Stimulated activated CD8-positive, alpha-beta memory T cell treated with anti-CD3 and anti-CD28 coated beads, Interleukin-15, amount 100 ng/mL, for 1 hour (primary cell): Measurements from ENCODE around the gene HERC5.
"Not testable (repeated sequence)": the region's sequence is repeated elsewhere in the genome, so short reads cannot be mapped to it uniquely, and the experiment has no call there.

Experiments
- DNase-seq: peaks from one replicate; pipeline ENCODE4 v3.0.0-alpha.2; 2020; ENCODE audit warnings: low read depth

Gene HERC5

DNA sequence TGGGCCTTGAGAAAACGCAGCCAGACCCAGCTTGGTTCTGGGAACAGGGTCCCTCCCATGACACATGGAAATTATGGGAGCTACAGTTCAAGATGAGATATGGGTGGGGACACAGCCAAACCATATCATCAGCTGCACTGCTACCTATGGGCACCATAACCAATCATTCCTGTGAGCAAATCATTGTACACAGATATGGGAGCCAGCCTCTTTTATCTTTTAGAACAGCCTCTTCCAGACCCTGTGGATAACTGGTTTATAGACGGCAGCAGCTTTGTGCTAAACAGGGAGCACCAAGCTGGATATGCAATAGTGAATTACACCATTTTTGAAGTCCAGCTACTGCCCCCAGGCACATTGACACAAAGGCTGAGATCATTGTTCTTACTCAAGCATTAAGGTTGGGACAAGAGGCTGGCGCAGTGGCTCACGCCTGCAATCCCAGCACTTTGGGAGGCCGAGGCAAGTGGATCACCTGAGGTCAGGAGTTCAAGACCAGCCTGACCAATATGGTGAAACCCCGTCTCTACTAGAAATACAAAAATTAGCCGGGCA is 8.6 kb upstream of the HERC5 start:
- not testable (repeated sequence) for DNase-seq

DNA sequence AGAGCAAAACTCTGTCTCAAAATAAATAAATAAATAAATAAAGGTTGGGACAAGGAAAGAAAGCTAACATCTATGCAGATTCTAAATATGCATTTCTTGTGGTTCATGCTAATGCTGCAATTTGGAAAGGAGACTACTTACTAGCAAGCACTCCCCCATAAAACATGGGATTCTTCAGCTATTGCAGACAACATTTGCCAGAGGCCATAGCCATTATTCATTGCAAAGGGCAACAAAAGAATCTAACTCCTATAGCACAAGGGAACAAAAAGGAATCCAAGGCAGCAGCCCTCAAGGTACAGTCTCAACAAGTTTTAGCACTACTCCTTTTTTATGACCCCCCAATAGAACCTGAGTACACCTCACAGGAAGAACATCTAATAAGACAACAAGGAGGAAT is 8.0 kb upstream of the HERC5 start:
- no peak for DNase-seq

DNA sequence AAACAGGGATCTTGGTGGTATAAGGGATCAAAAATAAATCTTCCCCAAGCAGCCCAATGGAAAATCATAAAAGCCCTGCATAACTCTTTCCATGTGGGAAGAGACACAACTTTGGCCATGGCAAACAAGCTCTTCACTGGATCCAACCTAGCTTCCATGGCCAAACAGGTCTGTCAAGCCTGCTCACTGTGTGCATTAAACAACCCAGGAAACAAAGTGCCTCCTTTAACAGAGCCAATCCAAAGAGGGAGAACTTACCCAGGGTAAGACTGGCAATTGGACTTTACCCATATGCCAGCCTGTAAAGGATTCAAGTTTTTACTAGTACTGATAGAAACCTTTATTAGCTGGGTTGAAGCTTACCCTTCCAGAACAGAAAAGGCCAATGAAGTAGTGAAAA is 7.6 kb upstream of the HERC5 start:
- no peak for DNase-seq

DNA sequence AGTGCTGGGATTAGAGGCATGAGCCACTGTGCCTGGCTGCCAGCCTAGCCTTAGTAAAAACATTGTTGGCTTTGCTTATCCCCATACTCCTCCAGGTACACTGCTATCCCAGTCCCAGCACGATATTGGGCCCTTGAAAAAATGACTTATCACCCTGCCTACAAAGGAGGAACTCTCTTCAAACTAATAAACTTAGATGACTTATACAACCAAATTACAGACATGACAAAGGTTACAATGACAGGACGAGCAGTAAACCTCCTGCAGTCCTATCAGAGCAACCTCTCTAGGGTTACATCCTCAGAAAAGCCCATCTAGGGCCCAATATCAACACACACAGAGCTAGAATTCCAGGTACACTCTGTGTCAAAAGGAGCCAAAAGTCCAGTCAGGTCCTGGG is 5.7 kb upstream of the HERC5 start:
- DNase-seq = no peak

DNA sequence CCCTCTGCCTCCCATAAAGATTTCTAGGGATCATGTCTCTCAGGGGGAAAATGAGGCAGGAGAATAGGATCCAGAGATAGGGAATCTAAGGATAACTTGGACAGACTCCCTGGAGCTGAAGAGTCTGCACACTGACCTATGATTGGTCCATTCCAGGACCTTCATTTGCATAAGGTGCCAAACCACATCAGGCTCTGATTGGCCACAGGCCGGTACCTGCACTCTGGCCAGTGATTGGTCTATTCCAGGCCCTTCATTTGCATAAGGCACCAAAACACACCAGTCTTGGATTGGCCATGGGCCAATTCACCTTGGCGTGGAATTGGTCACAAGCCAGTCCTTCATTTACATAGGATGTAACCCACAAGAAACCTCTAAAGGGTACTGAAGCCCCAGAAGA is 4.0 kb upstream of the HERC5 start:
- no peak for DNase-seq

DNA sequence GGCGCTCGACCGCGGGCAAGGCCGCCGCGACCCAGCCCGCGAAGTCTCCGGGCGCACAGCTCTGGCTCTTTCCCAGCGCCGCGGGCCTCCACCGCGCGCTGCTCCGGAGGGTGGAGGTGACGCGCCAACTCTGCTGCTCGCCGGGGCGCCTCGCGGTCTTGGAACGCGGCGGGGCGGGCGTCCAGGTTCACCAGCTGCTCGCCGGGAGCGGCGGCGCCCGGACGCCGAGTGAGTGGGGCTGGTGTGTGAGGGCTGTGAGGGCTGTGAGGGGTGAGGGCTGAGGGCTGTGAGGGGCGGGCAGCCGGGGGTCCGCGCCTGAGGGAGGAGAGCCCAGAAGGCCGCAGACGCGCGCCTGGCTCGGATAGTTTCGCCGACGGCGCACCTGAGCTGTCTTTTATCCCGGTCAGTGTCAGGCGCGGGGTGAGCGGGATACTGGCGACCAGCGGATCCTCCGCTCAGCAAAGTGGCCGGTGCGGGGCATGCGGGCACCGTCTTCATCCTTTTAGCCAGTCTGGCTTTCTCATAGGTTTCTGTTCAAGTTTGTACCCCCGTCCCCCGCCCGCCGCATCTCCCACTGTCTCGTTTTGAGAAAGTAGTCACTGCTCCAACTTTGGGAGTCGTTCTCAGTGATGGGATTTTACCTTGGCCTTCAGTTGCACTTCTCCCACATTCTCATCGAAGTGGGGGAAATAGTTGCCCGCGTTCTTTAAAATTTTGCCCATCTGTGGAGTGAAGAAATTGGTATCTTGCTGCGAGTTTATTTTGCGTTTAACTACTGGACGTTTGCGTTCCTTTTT is 586 bp downstream of the HERC5 start:
- DNase-seq = no peak

DNA sequence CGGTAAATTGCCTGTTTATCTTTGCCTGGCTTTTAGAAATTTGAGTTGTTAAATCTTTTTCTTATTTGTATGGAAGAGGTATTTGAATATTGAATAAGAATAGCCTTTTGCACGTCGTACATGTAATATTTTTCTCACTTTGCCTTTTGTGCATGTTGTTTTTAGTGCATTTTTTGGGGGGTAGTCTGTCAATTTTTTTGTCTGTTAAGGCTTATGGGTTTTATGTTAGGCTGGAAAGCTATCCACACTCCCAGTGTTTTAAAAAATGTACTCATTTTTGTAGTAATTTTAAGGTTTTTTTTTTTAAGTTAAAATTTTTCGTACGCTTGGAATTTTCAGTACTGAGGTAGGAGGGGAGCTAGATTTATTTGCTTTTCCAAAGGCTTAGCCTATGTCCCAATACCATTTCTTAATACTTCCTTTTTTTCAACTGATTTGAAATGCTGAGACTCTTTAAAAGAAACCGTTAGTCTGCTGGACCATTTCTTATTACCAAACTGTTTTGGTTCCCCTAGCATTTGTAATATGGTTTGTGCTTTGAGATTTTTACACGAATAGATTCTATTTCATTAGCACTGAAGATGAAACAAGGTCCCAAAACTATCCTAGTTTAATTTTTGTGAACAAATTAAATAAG is 1.3 kb downstream of the HERC5 start:
- no peak for DNase-seq

DNA sequence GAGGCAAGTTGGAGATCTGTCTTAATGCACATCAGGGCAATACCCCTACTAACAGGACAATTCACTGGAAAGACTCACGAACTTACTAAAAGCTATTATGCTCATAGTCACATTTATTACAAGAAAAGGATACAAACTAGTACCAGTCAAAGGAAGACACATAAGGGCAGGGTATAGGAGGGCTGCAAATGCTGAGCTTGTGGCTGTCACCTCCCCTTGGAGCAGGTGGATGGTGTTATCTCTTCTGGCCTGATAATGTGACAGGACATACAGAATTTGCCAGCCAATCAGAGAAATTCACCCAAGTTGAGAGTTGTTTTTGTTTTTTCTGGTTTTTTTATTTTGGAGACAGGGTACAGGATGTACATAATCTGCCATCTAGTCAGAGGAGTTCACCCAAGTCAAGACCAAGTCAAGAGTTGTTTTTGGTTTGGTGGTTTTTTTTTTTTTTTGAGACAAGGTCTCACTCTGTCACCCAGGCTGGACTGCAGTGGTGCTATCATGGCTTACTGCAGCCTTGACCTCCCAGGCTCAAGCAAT is 8.8 kb downstream of the HERC5 start:
- no peak for DNase-seq

DNA sequence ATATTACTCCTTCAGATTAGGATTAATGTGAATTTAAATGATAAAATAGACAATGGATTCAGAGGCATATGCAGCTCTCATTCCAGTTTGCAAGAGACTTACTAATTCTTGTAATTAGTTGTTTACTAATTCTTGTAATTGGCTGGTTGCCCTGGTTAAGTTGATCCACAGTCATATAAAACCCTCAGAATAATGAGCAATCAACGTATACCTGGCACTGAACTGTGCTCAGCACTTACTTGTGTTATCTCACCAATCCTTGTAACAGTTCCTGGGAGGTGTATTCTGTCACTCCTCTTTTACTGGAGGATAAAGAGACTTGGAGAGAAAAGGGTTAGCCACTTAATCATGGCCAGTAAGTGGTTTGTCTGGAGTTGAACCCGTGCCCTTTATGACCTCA is 10.5 kb downstream of the HERC5 start:
- DNase-seq = no peak

DNA sequence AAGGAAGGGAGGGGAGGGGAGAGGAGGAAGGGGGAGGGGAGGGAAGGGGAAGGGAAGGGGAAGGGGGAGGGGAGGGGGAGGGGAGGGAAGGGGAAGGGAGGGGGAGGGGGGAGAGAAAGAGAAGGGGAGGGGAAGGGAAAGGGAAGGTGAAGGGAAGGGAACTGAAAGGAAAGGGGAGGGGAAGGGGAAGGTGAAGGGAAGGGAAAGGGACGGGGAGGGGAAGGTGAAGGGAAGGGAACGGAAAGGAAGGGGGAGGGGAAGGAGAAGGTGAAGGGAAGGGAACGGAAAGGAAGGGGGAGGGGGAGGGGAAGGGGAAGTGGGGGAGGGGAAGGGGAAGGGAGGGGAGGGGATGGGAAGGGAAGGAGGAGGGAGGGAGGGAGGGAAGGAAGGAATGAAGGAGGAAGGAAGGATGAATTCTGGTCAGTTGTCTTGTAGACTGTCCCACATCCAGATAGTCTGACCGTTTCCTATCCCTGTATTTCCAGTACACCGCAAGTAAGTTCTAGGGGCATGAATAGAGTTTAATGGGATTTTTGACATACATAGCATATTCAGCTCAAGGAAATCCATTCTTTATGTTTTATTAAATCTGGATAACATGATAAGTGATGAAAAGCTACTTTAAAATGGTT is 20.4 kb downstream of the HERC5 start:
- no peak for DNase-seq

DNA sequence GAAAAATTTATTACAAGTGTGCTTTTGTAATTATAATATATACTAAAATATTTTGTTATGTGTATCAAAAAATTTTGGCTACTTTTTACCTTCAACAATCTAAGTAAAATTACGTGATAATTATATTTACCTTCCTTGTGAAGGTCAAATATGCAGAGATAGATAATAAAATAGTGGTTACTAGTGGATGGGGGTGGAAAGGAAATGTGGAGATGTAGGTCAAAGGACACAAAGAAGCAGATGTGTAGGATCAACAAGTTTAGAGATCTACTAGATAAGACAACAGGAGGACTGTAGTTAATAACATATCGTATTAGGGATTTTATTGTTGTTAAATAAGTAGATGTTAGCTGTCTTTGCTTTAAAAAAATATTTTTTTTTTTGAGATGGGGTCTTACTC is 21.3 kb downstream of the HERC5 start:
- DNase-seq = no peak

DNA sequence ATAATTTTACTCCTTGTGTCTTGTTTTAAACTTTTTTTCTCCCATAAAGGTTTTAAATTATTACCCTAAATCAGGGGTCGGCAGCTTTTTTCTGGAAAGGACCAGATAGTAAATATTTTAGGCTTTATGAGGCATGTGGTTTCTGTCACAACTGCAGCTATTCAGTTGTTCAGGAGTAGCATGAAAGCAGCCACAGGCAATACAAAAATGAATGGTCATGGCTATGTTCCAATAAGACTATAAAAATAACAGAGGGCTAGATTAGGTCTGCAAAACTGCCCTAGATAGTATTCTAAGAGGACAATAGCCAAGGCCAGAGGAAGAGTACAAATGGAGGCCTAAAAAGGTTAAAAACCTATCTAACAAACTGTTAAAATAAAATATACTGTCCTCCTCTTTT is 24.6 kb downstream of the HERC5 start:
- DNase-seq = no peak

DNA sequence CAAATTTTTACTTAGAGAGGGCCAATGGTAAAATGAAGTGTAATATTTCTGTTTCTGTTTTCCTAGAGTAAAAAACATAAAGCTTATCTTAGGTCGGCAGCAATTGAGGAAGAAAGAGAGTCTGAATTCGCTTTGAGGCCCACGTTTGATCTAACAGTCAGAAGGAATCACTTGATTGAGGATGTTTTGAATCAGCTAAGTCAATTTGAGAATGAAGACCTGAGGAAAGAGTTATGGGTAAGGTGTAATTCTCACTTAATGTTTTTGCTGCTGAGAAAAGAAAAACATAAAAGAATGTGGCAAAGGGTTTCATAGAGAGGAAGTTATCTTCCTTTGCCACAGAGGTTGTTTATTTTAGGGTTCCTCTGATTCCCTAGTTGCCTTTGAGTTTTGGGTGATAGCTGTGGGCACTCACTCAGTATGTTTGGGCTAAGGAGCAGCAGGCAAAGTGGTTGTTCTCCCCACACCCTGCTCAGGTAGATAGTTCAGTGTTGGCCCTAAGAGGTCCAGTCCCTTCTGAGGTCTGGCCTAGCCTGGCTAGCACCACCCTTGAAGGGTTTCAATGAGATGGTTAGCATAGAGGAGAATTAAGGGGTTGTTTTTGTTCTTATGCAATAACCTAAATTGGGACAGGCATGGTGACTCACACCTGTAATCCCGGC is 32.3 kb downstream of the HERC5 start:
- no peak for DNase-seq

DNA sequence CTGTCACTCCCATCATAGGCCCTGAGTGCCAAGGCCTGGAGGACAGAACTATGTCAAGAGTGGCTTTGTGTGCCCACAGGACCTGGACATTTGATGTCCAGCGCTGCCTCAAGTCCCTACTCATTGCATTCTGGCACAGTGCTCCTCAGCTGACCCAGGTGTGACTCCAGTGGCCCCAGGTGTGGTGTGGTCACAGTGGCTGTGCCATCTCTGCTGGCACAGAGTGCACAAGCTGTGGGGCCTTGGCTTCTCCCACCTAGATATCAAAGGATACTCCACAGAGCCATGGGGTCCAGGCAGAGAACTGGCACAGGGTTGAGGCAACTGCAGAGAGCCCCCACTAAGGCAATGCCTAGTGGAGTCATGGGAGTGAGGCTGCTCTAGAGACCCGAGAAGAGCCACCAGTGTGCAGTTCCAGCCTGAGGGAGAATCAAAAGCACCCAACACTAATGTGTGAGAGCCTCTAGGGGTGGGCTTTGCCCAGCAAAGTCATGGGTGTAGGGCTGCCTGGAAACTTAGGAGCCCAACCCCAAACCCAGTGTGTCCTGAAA is 41.0 kb downstream of the HERC5 start:
- DNase-seq = no peak

DNA sequence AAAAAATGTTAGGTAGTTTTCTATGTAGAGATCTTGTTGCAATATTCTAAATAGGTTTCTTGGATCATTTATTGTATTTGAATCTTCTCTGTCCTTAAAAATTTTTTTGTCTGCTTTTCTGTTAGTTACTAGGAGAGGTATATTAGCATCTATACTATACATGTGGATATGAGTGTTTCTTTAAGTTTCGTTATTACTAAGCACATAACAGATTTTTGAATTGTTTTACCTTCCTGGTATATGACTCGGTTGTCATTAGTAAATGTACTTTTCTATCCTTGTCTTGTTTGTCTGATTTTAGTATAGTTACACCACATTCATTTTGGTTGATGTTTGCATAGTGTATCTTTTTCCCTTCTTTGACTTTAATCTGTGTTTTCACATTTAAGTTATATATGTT is 46.4 kb downstream of the HERC5 start:
- no peak for DNase-seq

DNA sequence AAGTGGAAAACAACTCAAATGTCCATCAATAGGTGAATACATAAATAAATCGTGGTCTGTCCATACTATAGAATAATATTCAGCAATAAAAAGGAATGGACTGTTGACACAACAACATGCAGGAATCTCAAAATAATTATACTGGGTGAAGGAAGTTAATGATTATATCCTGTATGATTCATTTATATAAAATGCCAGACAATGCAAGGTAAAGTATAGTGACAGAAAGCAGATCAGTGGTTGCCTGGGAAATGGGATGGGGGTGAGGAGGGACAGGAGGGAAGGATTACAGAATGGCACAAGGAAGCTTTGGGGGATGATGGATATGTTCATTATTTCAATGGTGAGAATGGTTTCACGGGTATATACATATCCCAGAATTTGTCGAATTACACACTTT is 54.3 kb downstream of the HERC5 start:
- no peak for DNase-seq

DNA sequence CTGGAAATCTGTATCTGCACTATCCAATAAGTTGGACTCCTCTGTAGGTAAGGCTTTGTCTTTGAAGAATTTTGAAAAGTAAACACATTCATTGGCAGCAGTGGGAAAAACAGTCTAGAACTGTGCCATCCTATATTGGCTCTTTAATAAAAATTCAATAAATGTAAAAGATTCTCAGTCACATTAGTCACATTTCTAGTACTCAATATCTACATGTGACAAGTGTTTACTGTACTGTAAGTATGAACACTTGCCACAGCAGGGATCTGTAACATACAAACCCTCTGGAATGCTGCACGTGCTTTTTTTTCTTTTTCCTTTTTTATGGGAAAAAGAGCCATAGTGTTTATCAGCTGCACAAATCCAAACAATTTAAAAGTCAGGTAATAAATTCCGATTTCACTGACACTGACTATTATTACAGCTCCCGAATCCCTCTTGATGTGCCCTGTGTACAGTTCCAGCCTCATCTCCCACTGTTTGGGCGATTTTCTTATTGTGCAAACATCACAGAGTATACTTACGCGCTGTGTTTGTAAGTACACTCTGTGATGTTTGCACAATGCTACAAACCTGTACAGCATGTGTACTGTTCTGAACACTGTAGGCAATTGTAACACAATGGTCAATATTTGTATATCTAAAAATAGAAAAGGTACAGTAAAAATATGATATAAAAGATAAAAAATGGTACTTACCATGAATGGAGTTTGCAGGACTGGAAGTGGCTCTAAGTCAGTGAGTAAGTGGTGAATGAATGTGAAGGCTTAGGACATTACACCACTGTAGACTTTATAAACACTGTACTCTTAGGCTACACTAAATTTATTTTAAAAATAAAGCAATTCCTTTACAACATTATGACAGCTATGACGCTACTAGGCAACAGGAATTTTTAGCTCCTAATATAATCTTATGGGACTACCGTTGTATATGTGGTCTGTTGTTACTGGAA is 57.9 kb downstream of the HERC5 start:
- DNase-seq = no peak

DNA sequence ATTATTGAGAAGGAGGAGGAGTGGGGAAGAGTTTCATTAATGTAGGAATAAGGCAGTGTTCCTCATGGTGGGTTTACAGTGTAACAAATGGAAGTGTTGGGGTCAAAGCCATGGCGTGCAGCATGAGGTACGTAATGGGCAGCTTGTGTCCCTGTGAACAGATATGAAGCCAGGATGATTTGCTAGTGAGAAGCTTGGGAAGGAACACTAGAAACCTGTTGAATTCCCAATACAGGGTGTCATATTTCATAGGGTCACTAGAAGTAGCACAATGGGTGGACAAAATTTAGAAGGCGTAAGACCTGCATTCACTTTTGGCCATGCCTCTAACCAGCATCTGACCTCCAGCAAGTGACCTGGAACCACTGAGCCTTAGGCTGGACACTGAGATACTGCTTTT is 59.8 kb downstream of the HERC5 start:
- no peak for DNase-seq

DNA sequence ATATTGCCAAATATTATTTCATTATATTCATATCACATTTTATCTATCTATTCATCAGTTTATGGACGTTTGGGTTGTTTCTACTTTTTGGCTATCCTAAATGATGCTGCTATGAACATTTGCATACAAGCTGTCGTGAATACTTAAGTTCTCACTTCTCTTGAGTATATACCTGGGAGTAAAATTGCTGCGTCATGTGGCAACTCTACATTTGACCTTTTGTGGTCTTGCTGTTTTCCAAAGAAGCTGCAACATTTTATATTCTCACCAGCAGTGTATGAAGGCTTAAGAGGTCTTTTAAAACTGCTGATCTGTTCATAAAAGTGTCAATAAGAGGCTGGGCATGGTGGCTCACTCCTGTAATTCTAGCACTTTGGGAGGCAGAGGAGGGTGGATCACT is 60.9 kb downstream of the HERC5 start:
- no peak for DNase-seq

DNA sequence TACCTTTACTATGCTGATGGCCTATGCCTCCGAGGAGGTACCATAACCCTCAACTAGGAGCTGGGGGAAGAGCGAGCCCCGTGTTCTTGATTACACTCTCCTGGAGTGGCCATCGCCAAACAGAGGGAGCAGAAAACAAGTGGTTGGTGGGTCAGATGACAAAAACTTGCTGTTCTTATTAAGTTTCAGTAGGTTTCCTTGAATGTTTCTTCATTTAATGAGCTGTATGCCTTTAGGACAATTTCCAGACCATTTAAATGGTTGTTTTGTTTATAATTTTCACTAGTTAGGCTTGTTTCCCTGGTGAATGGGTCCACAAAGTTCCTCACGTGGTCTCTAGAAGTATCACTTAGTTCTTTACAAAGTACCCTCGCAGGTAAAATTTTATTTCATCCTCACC is 62.0 kb downstream of the HERC5 start:
- DNase-seq = no peak
